Liver (tissue), 9 donors: ENCODE results near the gene LRRC4B. TPM values are rescaled to one million over a fixed set of nuclear protein-coding genes. Genes with fewer than 3 reads are reported as not detected.

ENCODE experiments used
- DNase-seq: peaks from one replicate; pipeline ENCODE4 v3.0.0-alpha.2; 2017; ENCODE audit warnings: low spot score
- H3K27ac ChIP-seq, 2 donors: one replicate each; pipeline ENCODE4 v1.7.0; 2013; ENCODE audit warnings: inconsistent platforms in 2 of 2, low read length in 2 of 2, control low read depth in 1 of 2, low read depth in 1 of 2, mild to moderate bottlenecking in 1 of 2
- H3K27me3 ChIP-seq, 4 donors: one replicate each; pipeline versions ENCODE4 v1.6.1 to v1.7.0; 2013; ENCODE audit warnings: low read length in 3 of 4, inconsistent platforms in 1 of 4, mild to moderate bottlenecking in 1 of 4, moderate library complexity in 1 of 4; ENCODE audit not compliant: control insufficient read depth in 4 of 4, insufficient read depth in 4 of 4
- H3K36me3 ChIP-seq, 4 donors: one replicate each; pipeline versions ENCODE4 v1.6.1 to v1.7.0; 2013; ENCODE audit warnings: low read length in 3 of 4, mild to moderate bottlenecking in 3 of 4, low read depth in 1 of 4, moderate library complexity in 1 of 4; ENCODE audit not compliant: control insufficient read depth in 4 of 4, insufficient read depth in 3 of 4
- H3K4me1 ChIP-seq, 4 donors: one replicate each; pipeline versions ENCODE4 v1.6.1 to v1.7.0; 2013; ENCODE audit warnings: low read length in 3 of 4, mild to moderate bottlenecking in 3 of 4, moderate library complexity in 1 of 4; ENCODE audit not compliant: control insufficient read depth in 4 of 4, insufficient read depth in 4 of 4
- H3K4me3 ChIP-seq, 3 donors: one replicate each; pipeline versions ENCODE4 v1.6.1 to v1.7.0; 2013; ENCODE audit warnings: low read length in 3 of 3, control low read depth in 1 of 3, low read depth in 1 of 3, mild to moderate bottlenecking in 1 of 3
- H3K9ac ChIP-seq, 2 donors: one replicate each; pipeline ENCODE4 v1.7.0; 2013; ENCODE audit warnings: low read length in 2 of 2, mild to moderate bottlenecking in 2 of 2, moderate library complexity in 2 of 2, control low read depth in 1 of 2, low read depth in 1 of 2
- H3K9me3 ChIP-seq, 4 donors: one replicate each; pipeline versions ENCODE4 v1.6.1 to v1.7.0; 2013; ENCODE audit warnings: low read length in 3 of 4; ENCODE audit not compliant: control insufficient read depth in 4 of 4
- FOXA1 ChIP-seq: IDR thresholded peaks from 2 replicates; pipeline ENCODE4 v1.6.1; 2016; ENCODE audit warnings: antibody characterized with exemption
- FOXA2 ChIP-seq: IDR thresholded peaks from 2 replicates; pipeline ENCODE4 v1.6.1; 2016; ENCODE audit warnings: antibody characterized with exemption
- HNF4A ChIP-seq, 2 donors: conservative IDR thresholded peaks; 2 replicates each; pipeline ENCODE4 v1.6.1; 2016; ENCODE audit warnings: antibody characterized with exemption in 2 of 2, mild to moderate bottlenecking in 2 of 2
- HNF4G ChIP-seq: IDR thresholded peaks from 2 replicates; pipeline ENCODE4 v1.6.1; 2016; ENCODE audit warnings: antibody characterized with exemption
- NR2F2 ChIP-seq: IDR thresholded peaks from 2 replicates; pipeline ENCODE4 v1.6.1; 2016; ENCODE audit warnings: antibody characterized with exemption
- SP1 ChIP-seq: IDR thresholded peaks from 2 replicates; pipeline ENCODE4 v1.6.1; 2018; ENCODE audit warnings: antibody characterized with exemption, mild to moderate bottlenecking
- TAF1 ChIP-seq: conservative IDR thresholded peaks from 2 replicates; pipeline ENCODE4 v1.6.1; 2016; ENCODE audit warnings: antibody characterized with exemption, mild to moderate bottlenecking
- YY1 ChIP-seq: IDR thresholded peaks from 2 replicates; pipeline ENCODE4 v1.6.1; 2016; ENCODE audit warnings: antibody characterized with exemption, mild to moderate bottlenecking
- WGBS: extraction: QIAGEN DNeasy Blood & Tissue Kit; methylation state at CpG from one replicate; pipeline ENCODE4 v1.1.7; 2013; 5-methylcytosine and 5-hydroxymethylcytosine counted together
- polyA plus RNA-seq, 2 donors: library from polyadenylated mRNA; stranded (reverse) in 1 of 2; unstranded in 1 of 2; fragments of 200-250 nt in 1 of 2; fragments of >200 nt in 1 of 2; fragmentation: Nextera tagmentation in 1 of 2; extraction: Ambion mirVana in 1 of 2; gene quantifications; one replicate each; pipeline versions ENCODE4 v1.2.1 to v1.2.3, GENCODE V29; 2013 to 2015
- total RNA-seq, 2 donors: library from RNA; depleted of rRNA; stranded (reverse); fragments of >200 nt; gene quantifications; one replicate each; pipeline ENCODE4 v1.2.3, GENCODE V29; 2014
- TF ChIP-seq, protein P1 (sequence below): fragments of 150-350 bp; IDR thresholded peaks from 2 replicates; pipeline ENCODE4 v1.5.1; 2017; ENCODE audit warnings: improper control_type of control experiment, low read depth, low read length; ENCODE audit not compliant: missing input control
- TF ChIP-seq, protein P2 (sequence below): IDR thresholded peaks from 2 replicates; pipeline ENCODE4 v1.6.1; 2016; ENCODE audit warnings: antibody characterized with exemption
- TF ChIP-seq, protein P3 (sequence below): IDR thresholded peaks from 2 replicates; pipeline ENCODE4 v1.6.1; 2016; ENCODE audit warnings: antibody characterized with exemption, mild to moderate bottlenecking
- donor health status: healthy.
- donor health status: healthy.
- donor health status: healthy.
- donor health status: healthy.
- donor health status: healthy.

LRRC4B gene
- total and polyA plus RNA-seq, 4 donors = 0.11 to 1.1 (median 0.79) TPM

DNA sequence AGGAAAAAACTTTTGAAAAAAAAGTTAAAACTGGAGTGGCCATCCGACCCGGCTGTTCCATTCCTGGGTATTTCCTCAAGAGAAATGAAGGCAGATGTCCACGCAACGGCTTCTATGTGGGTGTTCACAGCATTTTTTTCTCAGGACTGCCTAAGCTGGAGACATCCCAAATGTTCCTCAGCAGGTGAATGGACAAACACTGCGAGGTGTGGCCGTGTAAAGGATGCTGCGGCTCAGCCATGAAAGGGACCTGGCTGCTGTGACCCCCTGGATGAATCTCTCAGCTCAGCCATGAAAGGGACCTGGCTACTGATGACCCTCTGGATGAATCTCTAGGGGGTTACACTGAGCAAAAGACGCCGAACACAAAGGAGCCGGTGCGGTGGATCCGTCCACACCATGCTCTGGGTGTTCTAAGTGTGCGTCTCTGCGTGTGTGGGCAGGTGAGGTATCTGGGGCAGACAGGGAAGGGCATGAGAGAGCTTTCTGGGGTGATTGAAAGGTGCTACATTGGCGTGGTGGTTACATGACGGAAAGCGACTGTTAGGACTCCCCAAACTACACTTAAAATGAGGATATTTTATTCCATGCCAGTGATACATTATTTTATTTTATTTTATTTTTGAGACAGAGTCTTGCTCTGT is 47.3 kb downstream of the LRRC4B start:
- H3K36me3 ChIP-seq = no peaks in the 10 kb centered on the region
- TF ChIP-seq, protein P1, sequence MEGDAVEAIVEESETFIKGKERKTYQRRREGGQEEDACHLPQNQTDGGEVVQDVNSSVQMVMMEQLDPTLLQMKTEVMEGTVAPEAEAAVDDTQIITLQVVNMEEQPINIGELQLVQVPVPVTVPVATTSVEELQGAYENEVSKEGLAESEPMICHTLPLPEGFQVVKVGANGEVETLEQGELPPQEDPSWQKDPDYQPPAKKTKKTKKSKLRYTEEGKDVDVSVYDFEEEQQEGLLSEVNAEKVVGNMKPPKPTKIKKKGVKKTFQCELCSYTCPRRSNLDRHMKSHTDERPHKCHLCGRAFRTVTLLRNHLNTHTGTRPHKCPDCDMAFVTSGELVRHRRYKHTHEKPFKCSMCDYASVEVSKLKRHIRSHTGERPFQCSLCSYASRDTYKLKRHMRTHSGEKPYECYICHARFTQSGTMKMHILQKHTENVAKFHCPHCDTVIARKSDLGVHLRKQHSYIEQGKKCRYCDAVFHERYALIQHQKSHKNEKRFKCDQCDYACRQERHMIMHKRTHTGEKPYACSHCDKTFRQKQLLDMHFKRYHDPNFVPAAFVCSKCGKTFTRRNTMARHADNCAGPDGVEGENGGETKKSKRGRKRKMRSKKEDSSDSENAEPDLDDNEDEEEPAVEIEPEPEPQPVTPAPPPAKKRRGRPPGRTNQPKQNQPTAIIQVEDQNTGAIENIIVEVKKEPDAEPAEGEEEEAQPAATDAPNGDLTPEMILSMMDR = no peak
- TF ChIP-seq, protein P2, sequence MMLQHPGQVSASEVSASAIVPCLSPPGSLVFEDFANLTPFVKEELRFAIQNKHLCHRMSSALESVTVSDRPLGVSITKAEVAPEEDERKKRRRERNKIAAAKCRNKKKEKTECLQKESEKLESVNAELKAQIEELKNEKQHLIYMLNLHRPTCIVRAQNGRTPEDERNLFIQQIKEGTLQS = no peak
- TF ChIP-seq HNF4G (no peak), YY1 (no peak)
- H3K4me3 ChIP-seq = no peak overlapping the region
- no peaks in the 10 kb centered on the region for H3K27me3 ChIP-seq
- H3K4me1 ChIP-seq = no peaks in the 10 kb centered on the region
- H3K9me3 ChIP-seq = no peaks in the 10 kb centered on the region
- no peak overlapping the region for H3K9ac ChIP-seq
- H3K27ac ChIP-seq = no peak overlapping the region
- 86% methylated on average over 17 of the region's 17 CpGs for WGBS
- no peak for DNase-seq

DNA sequence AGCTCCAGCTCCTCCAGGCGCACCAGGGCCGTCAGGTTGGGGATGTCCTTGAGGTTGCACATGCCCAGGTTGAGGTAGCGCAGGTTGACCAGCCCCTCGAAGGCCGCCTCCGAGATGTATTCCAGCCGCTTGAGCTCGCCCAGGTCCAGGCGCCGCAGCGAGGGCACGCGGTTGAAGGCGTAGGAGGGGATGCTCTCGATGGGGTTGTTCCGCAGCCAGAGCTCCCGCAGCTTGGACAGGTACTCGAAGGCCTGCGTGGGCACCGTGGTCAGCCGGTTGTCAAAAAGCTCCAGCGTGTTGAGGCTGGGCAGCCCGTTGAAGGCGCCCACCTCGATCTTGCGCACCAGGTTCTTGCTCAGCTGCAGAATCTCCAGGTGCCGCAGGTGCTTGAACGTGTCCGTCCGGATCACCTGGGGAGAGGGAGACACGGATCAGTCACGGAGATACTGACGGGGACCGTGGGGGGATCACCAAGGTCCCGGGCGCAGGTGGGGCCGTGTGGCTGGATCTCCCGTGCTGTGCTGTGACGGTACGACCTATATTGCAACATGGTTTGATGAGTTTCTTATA is 49.1 kb downstream of the LRRC4B start:
- Histone ChIP-seq H3K9ac (no peak overlapping the region), H3K4me3 (no peak overlapping the region), H3K27me3 (no peaks in the 10 kb centered on the region), H3K9me3 (no peaks in the 10 kb centered on the region), H3K4me1 (peaks cover 0 to under 1% (median 0%) of the 10 kb centered on the region in 4 donors), H3K27ac (no peak overlapping the region), H3K36me3 (no peaks in the 10 kb centered on the region)
- 96% methylated on average over 40 of the region's 40 CpGs for WGBS
- no peak for DNase-seq
- TF ChIP-seq NR2F2 (no peak), FOXA2 (no peak), FOXA1 (no peak), YY1 (no peak), TAF1 (no peak), HNF4G (no peak), HNF4A (conservative IDR thresholded peaks at IDR 0.05) (no peak), SP1 (no peak)
- TF ChIP-seq, protein P1 = no peak
- TF ChIP-seq, protein P3, sequence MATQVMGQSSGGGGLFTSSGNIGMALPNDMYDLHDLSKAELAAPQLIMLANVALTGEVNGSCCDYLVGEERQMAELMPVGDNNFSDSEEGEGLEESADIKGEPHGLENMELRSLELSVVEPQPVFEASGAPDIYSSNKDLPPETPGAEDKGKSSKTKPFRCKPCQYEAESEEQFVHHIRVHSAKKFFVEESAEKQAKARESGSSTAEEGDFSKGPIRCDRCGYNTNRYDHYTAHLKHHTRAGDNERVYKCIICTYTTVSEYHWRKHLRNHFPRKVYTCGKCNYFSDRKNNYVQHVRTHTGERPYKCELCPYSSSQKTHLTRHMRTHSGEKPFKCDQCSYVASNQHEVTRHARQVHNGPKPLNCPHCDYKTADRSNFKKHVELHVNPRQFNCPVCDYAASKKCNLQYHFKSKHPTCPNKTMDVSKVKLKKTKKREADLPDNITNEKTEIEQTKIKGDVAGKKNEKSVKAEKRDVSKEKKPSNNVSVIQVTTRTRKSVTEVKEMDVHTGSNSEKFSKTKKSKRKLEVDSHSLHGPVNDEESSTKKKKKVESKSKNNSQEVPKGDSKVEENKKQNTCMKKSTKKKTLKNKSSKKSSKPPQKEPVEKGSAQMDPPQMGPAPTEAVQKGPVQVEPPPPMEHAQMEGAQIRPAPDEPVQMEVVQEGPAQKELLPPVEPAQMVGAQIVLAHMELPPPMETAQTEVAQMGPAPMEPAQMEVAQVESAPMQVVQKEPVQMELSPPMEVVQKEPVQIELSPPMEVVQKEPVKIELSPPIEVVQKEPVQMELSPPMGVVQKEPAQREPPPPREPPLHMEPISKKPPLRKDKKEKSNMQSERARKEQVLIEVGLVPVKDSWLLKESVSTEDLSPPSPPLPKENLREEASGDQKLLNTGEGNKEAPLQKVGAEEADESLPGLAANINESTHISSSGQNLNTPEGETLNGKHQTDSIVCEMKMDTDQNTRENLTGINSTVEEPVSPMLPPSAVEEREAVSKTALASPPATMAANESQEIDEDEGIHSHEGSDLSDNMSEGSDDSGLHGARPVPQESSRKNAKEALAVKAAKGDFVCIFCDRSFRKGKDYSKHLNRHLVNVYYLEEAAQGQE = no peak
